SJSA1 (cell line): ENCODE data around the gene CACUL1. TPM values are rescaled to one million over a fixed set of nuclear protein-coding genes. Genes with fewer than 3 reads are reported as not detected.
"Not testable (repeated sequence)": the region's sequence is repeated elsewhere in the genome, so short reads cannot be mapped to it uniquely, and the experiment has no call there.

ENCODE experiments used
- DNase-seq, 2 experiments: peaks; one replicate each; pipeline ENCODE4 v3.0.0-alpha.2; 2015 to 2020; ENCODE audit warnings: low spot score in 2 of 2, low read depth in 1 of 2
- H3K27ac ChIP-seq: fragments of 250-450 bp; sonication (Bioruptor Pico); 2 replicates; pipeline ENCODE4 v1.5.1; 2020; ENCODE audit warnings: mild to moderate bottlenecking, moderate library complexity
- H3K27me3 ChIP-seq: fragments of 250-450 bp; sonication (Bioruptor Pico); replicated peaks from 2 replicates; pipeline ENCODE4 v1.5.1; 2020; ENCODE audit warnings: mild to moderate bottlenecking, moderate library complexity
- H3K36me3 ChIP-seq: fragments of 250-450 bp; sonication (Bioruptor Pico); 2 replicates; pipeline ENCODE4 v1.5.1; 2020; ENCODE audit warnings: mild to moderate bottlenecking
- H3K4me1 ChIP-seq: fragments of 250-450 bp; sonication (Bioruptor Pico); replicated peaks from 2 replicates; pipeline ENCODE4 v1.6.1; 2021; ENCODE audit warnings: mild to moderate bottlenecking
- H3K4me3 ChIP-seq: fragments of 250-450 bp; sonication (Bioruptor Pico); 2 replicates; pipeline ENCODE4 v1.5.1; 2020; ENCODE audit warnings: mild to moderate bottlenecking
- H3K9me3 ChIP-seq: fragments of 250-450 bp; sonication (Bioruptor Pico); replicated peaks from 2 replicates; pipeline ENCODE4 v1.5.1; 2020; ENCODE audit warnings: mild to moderate bottlenecking
- total RNA-seq: library from RNA; depleted of rRNA; stranded (reverse); fragments of >200 nt; shearing (Covaris generic); gene quantifications from 2 replicates; pipeline ENCODE4 v1.2.3, GENCODE V29; 2014; rRNA removed

CACUL1 gene
- total RNA-seq, 1 experiment from 2014 or later, result 26.6 TPM

DNA sequence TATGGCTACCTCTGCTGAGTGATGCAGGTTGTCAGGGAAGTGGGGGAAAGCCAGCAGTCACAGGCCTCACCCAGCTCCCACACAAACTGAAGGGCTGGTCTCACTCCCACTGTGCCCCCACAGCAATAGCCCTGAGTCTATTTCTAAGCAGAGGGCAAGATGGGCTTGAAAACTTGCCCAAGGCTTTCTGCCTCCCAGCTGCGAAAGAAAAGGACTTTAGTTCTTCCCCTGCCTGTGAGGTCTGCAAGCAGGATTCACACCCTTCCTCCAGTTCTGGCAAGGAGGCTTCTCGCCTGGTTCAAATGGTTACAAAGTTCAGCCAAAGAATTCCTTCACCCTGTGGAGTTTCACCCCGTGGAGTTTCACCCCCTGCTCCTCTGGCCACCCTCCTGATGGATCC, 96.0 kb downstream of the CACUL1 start:
- no peak overlapping the region for H3K27ac ChIP-seq
- no peaks in the 10 kb centered on the region for H3K4me1 ChIP-seq
- DNase-seq, result no peak
- peaks cover 17% of the 10 kb centered on the region for H3K27me3 ChIP-seq
- no peaks in the 10 kb centered on the region for H3K36me3 ChIP-seq
- no peak overlapping the region for H3K4me3 ChIP-seq
- H3K9me3 ChIP-seq, result no peaks in the 10 kb centered on the region; the same call in 1 of the 2 replicates

DNA sequence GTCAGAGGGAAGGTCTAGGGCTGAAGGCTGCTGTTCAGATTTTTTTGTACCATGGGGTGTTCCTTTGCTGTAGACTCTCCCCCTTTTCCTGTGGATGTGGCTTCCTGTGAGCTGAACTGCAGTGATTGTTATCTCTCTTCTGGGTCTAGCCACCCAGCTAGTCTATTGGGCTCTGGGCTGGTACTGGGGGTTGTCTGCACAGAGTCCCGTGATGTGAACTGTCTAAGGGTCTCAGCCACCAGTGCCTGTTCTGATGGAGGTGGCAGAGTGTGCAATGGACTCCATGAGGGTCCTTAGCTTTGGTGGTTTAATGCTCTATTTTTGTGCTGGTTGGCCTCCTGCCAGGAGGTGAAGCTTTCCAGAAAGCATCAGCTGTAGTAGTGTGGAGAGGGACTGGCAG, 96.6 kb downstream of the CACUL1 start:
- H3K27ac ChIP-seq, DNase-seq, H3K9me3 ChIP-seq, H3K4me1 ChIP-seq, H3K4me3 ChIP-seq, H3K36me3 ChIP-seq: not testable (repeated sequence)
- peaks cover 17% of the 10 kb centered on the region for H3K27me3 ChIP-seq

DNA sequence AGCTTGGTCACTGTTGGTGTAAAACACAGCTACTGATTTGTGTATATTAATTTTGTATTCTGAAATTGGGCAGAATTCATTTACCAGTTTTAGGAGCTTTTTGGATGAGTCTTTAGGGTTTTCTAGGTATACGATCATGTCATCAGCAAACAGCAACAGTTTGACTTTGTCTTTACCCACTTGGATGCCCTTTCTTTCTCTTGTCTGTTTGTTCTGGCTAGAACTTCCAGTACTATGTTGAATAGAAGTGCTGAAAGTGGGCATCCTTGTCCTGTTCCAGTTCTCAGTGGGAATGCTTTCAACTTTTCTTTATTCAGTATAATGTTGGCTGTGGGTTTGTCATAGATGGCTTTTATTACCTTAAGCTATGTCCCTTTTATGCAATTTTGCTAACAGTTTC, 109.5 kb downstream of the CACUL1 start:
- not testable (repeated sequence) for H3K4me1 ChIP-seq, H3K36me3 ChIP-seq, DNase-seq, H3K4me3 ChIP-seq, H3K27ac ChIP-seq, H3K9me3 ChIP-seq, H3K27me3 ChIP-seq

DNA sequence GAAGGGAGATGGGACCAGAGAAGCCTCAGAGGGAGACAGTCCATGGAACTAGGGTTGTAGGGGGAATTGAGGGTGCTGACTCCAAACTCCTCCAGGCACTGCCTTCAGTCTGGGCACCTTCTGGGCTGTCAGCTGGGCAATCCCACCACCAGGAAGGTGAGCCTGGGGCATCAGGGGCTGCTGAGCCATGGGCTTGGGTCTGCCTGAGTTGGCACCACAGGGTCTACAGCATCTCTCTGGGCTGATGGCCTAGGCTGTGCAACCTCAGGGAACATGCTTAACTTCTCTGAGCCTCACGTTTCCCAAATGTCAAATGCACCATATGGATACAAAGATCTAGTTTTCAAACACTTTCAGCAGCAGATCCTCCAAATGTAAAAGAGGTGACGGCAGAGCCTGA, 112.5 kb downstream of the CACUL1 start:
- Histone ChIP-seq H3K9me3 (no peaks in the 10 kb centered on the region), H3K27ac (no peak overlapping the region), H3K36me3 (no peaks in the 10 kb centered on the region), H3K4me1 (no peaks in the 10 kb centered on the region), H3K4me3 (no peak overlapping the region), H3K27me3 (0 out of 2 replicates have a peak, but pooled peaks cover 2% of the 10 kb centered on the region)
- no peak for DNase-seq

DNA sequence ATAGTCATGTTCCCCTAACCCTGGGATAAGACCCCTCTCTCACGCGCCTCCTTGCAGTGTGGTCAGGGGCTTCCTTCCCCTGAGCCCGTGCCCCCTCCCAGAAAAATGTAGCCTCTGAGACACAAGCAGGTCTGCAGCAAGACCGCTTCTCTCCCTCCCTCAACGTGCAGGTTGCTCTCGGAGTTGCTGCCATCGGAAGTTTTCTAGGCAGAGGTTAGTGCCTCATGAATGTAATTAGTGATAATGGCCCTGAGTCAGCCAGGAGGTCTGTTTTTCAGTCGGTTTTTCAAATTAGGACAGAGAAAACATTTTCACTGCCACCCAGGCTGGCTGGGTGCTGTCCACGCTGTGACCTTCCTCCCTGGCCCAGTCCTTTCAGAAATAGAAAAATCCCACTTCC, 116.1 kb downstream of the CACUL1 start:
- 0 out of 2 replicates have a peak, but pooled peaks cover under 1% of the 10 kb centered on the region for H3K27me3 ChIP-seq
- H3K27ac ChIP-seq, result no peak overlapping the region
- H3K36me3 ChIP-seq, result no peaks in the 10 kb centered on the region
- no peak for DNase-seq
- no peak overlapping the region for H3K4me3 ChIP-seq
- no peaks in the 10 kb centered on the region for H3K4me1 ChIP-seq
- H3K9me3 ChIP-seq, result no peaks in the 10 kb centered on the region

DNA sequence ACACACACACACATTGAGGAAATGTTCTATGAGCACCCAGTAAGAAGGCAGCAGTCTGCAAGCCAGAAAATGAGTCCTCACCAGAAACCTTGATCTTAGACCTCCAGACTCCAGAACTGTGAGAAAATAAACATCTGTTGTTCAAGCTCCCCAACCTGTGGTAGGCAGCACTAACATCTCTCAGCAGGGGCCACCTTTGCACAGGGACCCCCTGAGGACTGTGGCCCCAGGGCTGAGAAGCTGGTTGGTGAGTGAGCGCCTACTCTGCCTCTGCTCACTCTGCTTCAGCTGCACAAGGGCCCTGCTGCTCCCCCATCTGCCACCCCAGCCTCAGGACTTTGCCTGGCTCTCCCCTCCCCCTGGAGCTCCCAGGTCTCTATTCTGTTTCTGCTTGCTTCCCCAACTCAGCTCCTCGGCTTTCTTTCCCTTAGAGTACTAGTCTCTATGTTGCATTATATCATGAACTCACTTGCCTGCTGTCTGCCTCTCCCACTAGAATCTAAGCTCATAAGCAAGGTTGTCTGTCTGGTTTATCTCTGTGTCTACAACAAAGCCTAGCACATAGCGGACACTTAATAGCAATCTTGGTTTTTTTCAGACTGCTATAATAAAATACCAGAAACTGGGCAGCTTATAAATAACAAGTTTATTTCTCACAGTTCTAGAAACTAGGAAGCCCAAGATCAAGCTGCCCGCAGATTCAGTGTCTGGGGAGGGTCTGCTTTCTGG, 118.9 kb downstream of the CACUL1 start:
- Histone ChIP-seq H3K9me3 (no peaks in the 10 kb centered on the region), H3K27ac (no peak overlapping the region), H3K4me1 (no peaks in the 10 kb centered on the region), H3K27me3 (no peaks in the 10 kb centered on the region), H3K4me3 (no peak overlapping the region), H3K36me3 (no peaks in the 10 kb centered on the region)
- no peak for DNase-seq

DNA sequence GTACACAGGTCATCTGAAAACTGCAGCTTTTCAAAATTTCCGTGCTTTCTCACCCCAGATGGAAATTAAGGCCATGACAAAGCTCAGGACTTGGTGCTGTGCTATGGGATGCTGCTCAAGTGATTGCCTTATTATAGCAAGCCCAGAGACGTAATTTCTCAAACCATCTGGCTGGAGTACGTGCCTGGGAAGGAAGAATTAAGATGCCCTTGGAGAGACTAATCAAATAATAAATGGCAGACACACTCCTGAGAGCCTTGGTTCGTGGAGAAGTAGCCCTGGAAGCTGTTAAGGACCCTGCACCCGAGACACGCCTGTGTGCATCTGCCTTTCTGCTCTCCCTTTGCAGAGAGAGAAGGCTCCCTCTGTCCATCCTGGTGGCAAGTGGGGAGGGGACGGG, 121.0 kb downstream of the CACUL1 start:
- Histone ChIP-seq H3K27ac (no peak overlapping the region), H3K36me3 (no peaks in the 10 kb centered on the region), H3K27me3 (no peaks in the 10 kb centered on the region; the same call in 1 of the 2 replicates), H3K4me1 (no peaks in the 10 kb centered on the region), H3K4me3 (no peak overlapping the region), H3K9me3 (no peaks in the 10 kb centered on the region)
- no peak for DNase-seq

DNA sequence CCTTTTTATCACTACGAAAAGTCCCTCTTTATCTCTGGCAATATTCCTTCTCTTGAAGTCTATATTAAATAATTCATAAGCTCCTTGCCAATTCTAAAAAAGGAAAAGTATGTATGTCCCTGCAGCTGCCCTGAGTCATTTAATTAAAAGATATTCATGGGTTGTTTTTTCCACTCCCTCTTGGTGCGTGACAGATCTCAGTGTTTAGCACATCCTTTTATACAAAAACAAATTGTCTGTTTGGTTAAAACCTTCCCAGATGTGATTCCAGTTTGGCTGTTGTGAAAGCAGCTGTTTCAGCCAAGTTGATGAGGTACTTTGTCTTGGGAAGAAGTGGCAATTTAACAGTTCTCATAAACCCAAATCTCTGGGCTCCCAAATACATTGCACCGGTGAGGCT, 125.6 kb downstream of the CACUL1 start:
- Histone ChIP-seq H3K4me1 (no peaks in the 10 kb centered on the region), H3K27me3 (no peaks in the 10 kb centered on the region; the same call in 1 of the 2 replicates), H3K9me3 (no peaks in the 10 kb centered on the region), H3K27ac (no peak overlapping the region), H3K36me3 (no peaks in the 10 kb centered on the region), H3K4me3 (no peak overlapping the region)
- no peak for DNase-seq

DNA sequence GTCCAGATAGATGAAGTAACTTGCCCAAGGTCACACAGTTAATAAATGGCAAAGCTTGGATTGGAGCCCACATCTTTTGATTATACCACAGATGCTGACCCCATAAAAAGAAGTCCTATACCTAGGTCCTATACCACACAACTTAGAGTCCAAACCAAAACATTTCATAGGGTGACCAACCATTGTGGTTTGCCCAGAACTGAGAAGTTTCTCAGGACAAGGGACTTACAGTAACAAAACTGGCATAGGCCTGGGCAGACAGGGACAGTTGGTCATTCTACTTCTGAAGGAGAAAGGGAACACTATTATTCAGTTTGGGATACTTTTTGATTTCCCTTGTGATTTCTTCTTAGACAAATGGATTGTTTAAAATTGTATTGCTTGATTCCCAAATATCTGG, 126.4 kb downstream of the CACUL1 start:
- no peaks in the 10 kb centered on the region for H3K36me3 ChIP-seq
- no peaks in the 10 kb centered on the region for H3K4me1 ChIP-seq
- H3K9me3 ChIP-seq, result no peaks in the 10 kb centered on the region
- H3K27me3 ChIP-seq, result peaks cover 1% of the 10 kb centered on the region; the same call in 1 of the 2 replicates
- H3K4me3 ChIP-seq, result no peak overlapping the region
- DNase-seq, result no peak
- no peak overlapping the region for H3K27ac ChIP-seq

DNA sequence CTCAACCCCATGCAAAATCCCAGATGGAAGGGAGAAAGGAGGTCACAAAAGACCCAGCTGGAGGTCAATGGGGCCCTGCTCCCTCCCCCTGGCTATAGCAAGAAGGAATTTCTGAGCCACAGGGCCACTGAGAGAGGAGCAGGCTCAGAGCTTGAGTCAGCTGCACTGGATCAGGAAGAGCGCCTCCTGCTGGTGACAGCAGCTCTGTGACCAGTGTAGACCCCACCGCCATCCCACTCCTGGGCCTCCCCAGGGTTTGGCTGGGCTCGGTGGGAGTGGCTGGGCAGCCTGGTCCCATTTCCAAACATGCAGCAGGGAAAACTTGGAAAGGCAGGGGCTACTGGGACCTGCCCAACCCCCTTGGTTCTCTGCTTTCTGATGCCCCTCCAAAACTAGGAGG, 127.8 kb downstream of the CACUL1 start:
- no peak overlapping the region for H3K27ac ChIP-seq
- no peaks in the 10 kb centered on the region; the same call in 1 of the 2 replicates for H3K9me3 ChIP-seq
- H3K36me3 ChIP-seq, result no peaks in the 10 kb centered on the region
- no peaks in the 10 kb centered on the region for H3K4me1 ChIP-seq
- no peak overlapping the region for H3K4me3 ChIP-seq
- H3K27me3 ChIP-seq, result peaks cover 6% of the 10 kb centered on the region; the same call in 1 of the 2 replicates
- no peak for DNase-seq

Other genes starting within 250 kb of the CACUL1 start
- not detected in 2 replicates for gene PRLHR, start 159.3 kb downstream of the CACUL1 start, total RNA-seq